BJ (cell line): ENCODE data around the gene FRMD5. TPM values are rescaled to one million over a fixed set of nuclear protein-coding genes. Genes with fewer than 3 reads are reported as not detected.

ENCODE experiments used
- CTCF ChIA-PET: fragments of 350-600 bp; formaldehyde crosslinking; extraction: SDS; loops from one replicate; lab custom pipeline; 2021; ENCODE audit warnings: antibody characterized with exemption, inconsistent platforms; lab: Yijun Ruan, JAX
- POLR2A ChIA-PET: fragments of 300-600 bp; sonication (Branson Sonifier 250); formaldehyde crosslinking; extraction: SDS; loops from one replicate; lab custom pipeline; 2021; ENCODE audit warnings: antibody characterized with exemption; lab: Charles Lee
- DNase-seq: peaks from one replicate; pipeline ENCODE4 v3.0.0-alpha.2; 2011; ENCODE audit warnings: low read depth
- H3K27me3 ChIP-seq: 2 replicates; pipeline ENCODE4 v1.6.0; 2011; ENCODE audit warnings: low read length; ENCODE audit not compliant: control insufficient read depth, insufficient read depth
- H3K36me3 ChIP-seq: 2 replicates; pipeline ENCODE4 v1.5.1; 2011; ENCODE audit warnings: low read length; ENCODE audit not compliant: control insufficient read depth, insufficient read depth
- H3K4me3 ChIP-seq: 2 replicates; pipeline ENCODE4 v1.5.1; 2011; ENCODE audit warnings: low read depth, mild to moderate bottlenecking, control low read depth, low read length
- polyA plus RNA-seq: library from polyadenylated mRNA; depleted of rRNA; stranded (reverse); fragments of >200 nt; gene quantifications from 2 replicates; pipeline ENCODE4 v1.2.3, GENCODE V29; 2011
- TF ChIP-seq, protein P1 (sequence below): IDR thresholded peaks from 2 replicates; pipeline ENCODE4 v1.5.1; 2011; ENCODE audit warnings: low read depth, mild to moderate bottlenecking, control low read depth, inconsistent platforms, low read length, moderate library complexity; ENCODE audit not compliant: insufficient read depth

The FRMD5 gene
- polyA plus RNA-seq, 1 experiment: 0.96 TPM

DNA sequence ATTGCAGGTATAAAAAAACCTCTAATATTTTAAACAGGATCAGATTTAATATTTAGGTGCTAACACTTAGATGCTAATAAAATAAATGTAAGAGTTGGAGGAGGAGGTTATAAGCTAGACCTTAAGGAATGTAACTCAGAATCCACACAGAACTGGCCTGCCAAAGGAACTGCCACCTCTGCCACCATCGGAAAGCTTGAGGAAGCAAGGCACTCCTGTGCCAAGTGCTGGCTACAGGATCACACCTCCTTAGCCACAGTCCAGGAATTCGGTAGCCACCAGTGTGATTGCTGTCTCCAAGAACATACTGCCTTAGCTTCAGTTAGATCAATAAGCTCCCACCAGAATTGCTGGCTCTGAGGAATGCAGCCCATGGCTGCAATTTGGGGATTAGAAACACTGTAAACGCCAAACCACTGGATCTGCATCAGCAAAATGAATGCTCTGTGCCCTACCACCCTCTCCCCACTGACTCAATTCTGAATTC is 58.0 kb downstream of the FRMD5 start:
- no peak for DNase-seq
- ChIA-PET POLR2A (no interaction called here), CTCF (interaction anchor here (0.9 to 1.3 kb wide), 3 partner anchors 10 to 200 kb away, joined by 3 to 4 read pairs (median 4); no protein-coding TSS in a partner anchor)
- Histone ChIP-seq H3K36me3 (no peaks in the 10 kb centered on the region), H3K4me3 (no peak overlapping the region), H3K27me3 (no peaks in the 10 kb centered on the region)
- TF ChIP-seq, protein P1, sequence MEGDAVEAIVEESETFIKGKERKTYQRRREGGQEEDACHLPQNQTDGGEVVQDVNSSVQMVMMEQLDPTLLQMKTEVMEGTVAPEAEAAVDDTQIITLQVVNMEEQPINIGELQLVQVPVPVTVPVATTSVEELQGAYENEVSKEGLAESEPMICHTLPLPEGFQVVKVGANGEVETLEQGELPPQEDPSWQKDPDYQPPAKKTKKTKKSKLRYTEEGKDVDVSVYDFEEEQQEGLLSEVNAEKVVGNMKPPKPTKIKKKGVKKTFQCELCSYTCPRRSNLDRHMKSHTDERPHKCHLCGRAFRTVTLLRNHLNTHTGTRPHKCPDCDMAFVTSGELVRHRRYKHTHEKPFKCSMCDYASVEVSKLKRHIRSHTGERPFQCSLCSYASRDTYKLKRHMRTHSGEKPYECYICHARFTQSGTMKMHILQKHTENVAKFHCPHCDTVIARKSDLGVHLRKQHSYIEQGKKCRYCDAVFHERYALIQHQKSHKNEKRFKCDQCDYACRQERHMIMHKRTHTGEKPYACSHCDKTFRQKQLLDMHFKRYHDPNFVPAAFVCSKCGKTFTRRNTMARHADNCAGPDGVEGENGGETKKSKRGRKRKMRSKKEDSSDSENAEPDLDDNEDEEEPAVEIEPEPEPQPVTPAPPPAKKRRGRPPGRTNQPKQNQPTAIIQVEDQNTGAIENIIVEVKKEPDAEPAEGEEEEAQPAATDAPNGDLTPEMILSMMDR: no peak

DNA sequence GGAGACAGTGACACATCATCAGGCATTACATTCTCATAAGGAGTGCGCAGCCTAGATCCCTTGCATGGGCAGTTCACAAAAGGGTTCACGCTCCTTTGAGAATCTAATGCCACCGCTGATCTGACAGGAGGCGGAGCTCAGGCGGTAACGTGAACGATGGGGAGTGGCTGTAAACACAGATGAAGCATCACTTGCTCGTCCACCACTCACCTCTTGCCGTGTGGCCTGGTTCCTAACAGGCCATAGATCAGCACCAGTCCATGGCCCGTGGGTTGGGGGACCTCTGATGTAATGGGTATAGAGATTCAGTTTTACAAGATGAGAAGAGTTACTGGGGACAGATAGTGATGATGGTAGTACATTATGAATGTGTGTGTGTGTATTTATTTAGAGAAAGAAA is 63.0 kb downstream of the FRMD5 start:
- H3K27me3 ChIP-seq: no peaks in the 10 kb centered on the region
- CTCF ChIA-PET: no interaction called here
- POLR2A ChIA-PET: no interaction called here

DNA sequence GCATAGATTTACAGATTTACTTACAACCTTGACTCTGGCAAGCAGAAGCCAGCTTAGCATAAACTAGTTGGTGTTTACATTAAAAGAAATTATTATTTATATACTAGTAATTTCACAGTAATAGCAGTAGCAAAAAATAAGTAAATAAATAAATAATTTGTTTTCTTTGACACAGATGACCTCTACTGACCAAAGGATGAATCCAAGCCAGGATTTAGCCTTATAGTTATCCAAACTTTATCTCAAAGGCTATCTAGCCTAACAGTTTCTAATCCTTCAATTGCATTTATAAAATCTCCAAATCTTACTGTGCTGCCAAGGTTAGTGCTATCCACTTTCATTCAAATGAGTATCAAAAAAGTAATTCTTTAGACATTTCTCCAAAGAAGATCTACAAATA is 64.3 kb downstream of the FRMD5 start:
- POLR2A ChIA-PET: no interaction called here
- no peak for DNase-seq
- Histone ChIP-seq H3K27me3 (no peaks in the 10 kb centered on the region), H3K36me3 (no peaks in the 10 kb centered on the region), H3K4me3 (no peak overlapping the region)
- TF ChIP-seq, protein P1: no peak
- CTCF ChIA-PET: interaction anchor here (2.0 kb wide), 1 partner anchor 226 kb away, joined by 5 read pairs; no protein-coding TSS in a partner anchor

More for the DNA sequence above, 63.0 kb downstream of the FRMD5 start:
- no peak overlapping the region for H3K4me3 ChIP-seq
- no peaks in the 10 kb centered on the region for H3K36me3 ChIP-seq
- DNase-seq: no peak
- TF ChIP-seq, protein P1: no peak

DNA sequence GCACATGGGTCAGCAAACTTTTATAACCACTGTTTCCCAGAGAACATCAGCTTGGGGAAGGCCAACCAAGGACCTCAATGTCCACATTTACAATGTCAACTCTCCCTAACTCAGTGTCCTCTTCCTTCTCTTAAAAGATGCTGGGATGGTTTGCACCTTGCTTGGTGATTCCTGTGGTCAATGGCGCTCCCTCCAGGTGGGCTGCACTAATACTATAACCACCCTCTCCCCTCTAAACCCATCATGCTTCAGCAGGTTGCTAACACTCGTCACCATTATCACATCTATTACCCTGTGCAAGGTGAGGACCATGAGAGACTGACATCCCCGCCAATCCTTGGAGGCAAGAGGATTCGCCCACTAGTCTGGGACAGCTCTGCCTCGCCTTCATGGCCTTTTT is 65.2 kb downstream of the FRMD5 start:
- CTCF ChIA-PET: interaction anchor here (2.0 kb wide), 1 partner anchor 225 kb away, joined by 5 read pairs; no protein-coding TSS in a partner anchor
- H3K4me3 ChIP-seq: no peak overlapping the region
- H3K27me3 ChIP-seq: no peaks in the 10 kb centered on the region
- no peak for DNase-seq
- POLR2A ChIA-PET: no interaction called here
- TF ChIP-seq, protein P1: no peak
- H3K36me3 ChIP-seq: no peaks in the 10 kb centered on the region

DNA sequence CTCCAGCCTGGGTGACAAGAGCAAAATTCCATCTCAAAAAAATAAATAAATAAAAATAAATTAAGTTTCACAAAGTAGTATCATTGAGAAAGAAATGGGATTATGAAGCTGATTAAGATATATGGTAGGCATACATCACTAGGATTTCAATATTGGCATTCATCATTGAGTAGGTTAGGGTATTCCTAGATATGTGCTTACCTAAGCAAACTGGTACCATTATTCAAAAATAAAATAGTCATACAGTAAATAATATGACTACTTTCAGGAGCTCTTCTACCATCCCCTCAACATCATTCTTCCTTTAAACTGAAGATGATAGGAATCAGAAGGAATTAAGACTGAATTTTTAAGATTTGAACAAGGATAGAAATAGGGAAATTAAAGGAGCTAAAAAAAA is 66.6 kb downstream of the FRMD5 start:
- TF ChIP-seq, protein P1: no peak
- POLR2A ChIA-PET: no interaction called here
- H3K27me3 ChIP-seq: no peaks in the 10 kb centered on the region
- DNase-seq: no peak
- CTCF ChIA-PET: interaction anchor here (0.6 to 2.6 kb wide), 4 partner anchors 15 to 358 kb away, joined by 3 to 8 read pairs (median 4); partner anchors contain the start of gene FRMD5
- no peak overlapping the region for H3K4me3 ChIP-seq
- H3K36me3 ChIP-seq: no peaks in the 10 kb centered on the region
